ENCODE measurements around the gene PARVG.

The PARVG gene

GRCh38 chr22:44185237-44186120, 4.8 kb downstream of the PARVG start:
- no peak overlapping the region for H3K27ac ChIP-seq (ENCODE audit: low read length)
- no peak for DNase-seq
- H3K4me3 ChIP-seq (ENCODE audit: low read length) = no peak overlapping the region
- H3K4me1 ChIP-seq (ENCODE audit: low read length) = 0 out of 2 replicates have a peak, but pooled peaks cover 8% of the 10 kb centered on the region
- no peaks in the 10 kb centered on the region for H3K36me3 ChIP-seq (replicated peaks; ENCODE audit: insufficient read depth, low read length)
- no peak overlapping the region for H3K4me2 ChIP-seq (ENCODE audit: low read depth, low read length)
- H3K9ac ChIP-seq (ENCODE audit: low read length) = no peak overlapping the region
- H4K20me1 ChIP-seq (ENCODE audit: insufficient read depth, low read length) = no peaks in the 10 kb centered on the region
- H3K27me3 ChIP-seq (replicated peaks; ENCODE audit: insufficient read depth, low read length) = peaks cover 8% of the 10 kb centered on the region
- no peak overlapping the region for H2AFZ ChIP-seq (ENCODE audit: low read length)
- H3K9me3 ChIP-seq (replicated peaks; ENCODE audit: insufficient read depth, low read length) = no peaks in the 10 kb centered on the region
- TF ChIP-seq CTCF (IDR thresholded peaks at IDR 0.05; ENCODE audit: low read length) = no peak
- no peak for TF ChIP-seq EZH2phosphoT487 (IDR thresholded peaks at IDR 0.05; ENCODE audit: low read length)
- TF ChIP-seq EZH2 (optimal IDR thresholded peaks at IDR 0.05; ENCODE audit: low read depth, low read length) = no peak
- no peaks in the 10 kb centered on the region for H3K9me2 ChIP-seq (replicated peaks; ENCODE audit: insufficient read depth, low read length)
- no peaks in the 10 kb centered on the region; the same call in 1 of the 2 replicates for H3F3A ChIP-seq (ENCODE audit: insufficient read depth, low read length)
- H3K79me2 ChIP-seq (ENCODE audit: low read length) = no peaks in the 10 kb centered on the region

DNA sequence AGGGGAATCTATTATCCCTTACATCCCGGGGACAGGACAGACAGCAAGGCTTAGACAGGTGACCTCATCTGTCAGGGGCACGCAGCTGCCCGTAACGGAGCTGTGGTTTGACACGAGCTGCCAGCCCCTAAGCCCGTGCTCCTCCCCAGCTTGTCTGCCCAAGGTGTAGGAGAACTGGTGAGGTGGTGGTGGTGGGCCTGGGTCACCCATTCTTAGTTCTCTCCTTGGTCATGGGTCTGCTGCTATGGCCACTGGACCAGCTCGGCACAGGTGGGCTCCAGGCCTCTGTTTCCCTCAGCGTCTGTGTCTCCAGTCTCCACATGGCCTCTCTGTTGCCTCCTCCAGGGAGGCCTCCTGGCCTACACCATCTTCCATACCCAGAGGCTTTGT, 5.4 kb downstream of the PARVG start:
- Histone ChIP-seq H3K36me3 (replicated peaks; ENCODE audit: insufficient read depth, low read length) (no peaks in the 10 kb centered on the region), H3K4me2 (ENCODE audit: low read depth, low read length) (no peak overlapping the region), H3K79me2 (ENCODE audit: low read length) (no peaks in the 10 kb centered on the region), H3K9ac (ENCODE audit: low read length) (no peak overlapping the region), H3F3A (ENCODE audit: insufficient read depth, low read length) (no peaks in the 10 kb centered on the region), H3K27ac (ENCODE audit: low read length) (no peak overlapping the region), H3K4me3 (ENCODE audit: low read length) (no peak overlapping the region), H3K9me2 (replicated peaks; ENCODE audit: insufficient read depth, low read length) (no peaks in the 10 kb centered on the region), H4K20me1 (ENCODE audit: insufficient read depth, low read length) (no peaks in the 10 kb centered on the region), H2AFZ (ENCODE audit: low read length) (no peak overlapping the region), H3K9me3 (replicated peaks; ENCODE audit: insufficient read depth, low read length) (no peaks in the 10 kb centered on the region), H3K4me1 (ENCODE audit: low read length) (0 out of 2 replicates have a peak, but pooled peaks cover 3% of the 10 kb centered on the region), H3K27me3 (replicated peaks; ENCODE audit: insufficient read depth, low read length) (peaks cover 15% of the 10 kb centered on the region)
- no peak for TF ChIP-seq CTCF (IDR thresholded peaks at IDR 0.05; ENCODE audit: low read length)
- TF ChIP-seq EZH2phosphoT487 (IDR thresholded peaks at IDR 0.05; ENCODE audit: low read length) = no peak
- no peak for TF ChIP-seq EZH2 (optimal IDR thresholded peaks at IDR 0.05; ENCODE audit: low read depth, low read length)
- DNase-seq = no peak

- H2AFZ ChIP-seq (ENCODE audit: low read length) = no peak overlapping the region
- H3K36me3 ChIP-seq (replicated peaks; ENCODE audit: insufficient read depth, low read length) = no peaks in the 10 kb centered on the region
- H3K27me3 ChIP-seq (replicated peaks; ENCODE audit: insufficient read depth, low read length) = peaks cover 16% of the 10 kb centered on the region
- DNase-seq = no peak
- H3K4me3 ChIP-seq (ENCODE audit: low read length) = no peak overlapping the region
- no peaks in the 10 kb centered on the region for H3K9me3 ChIP-seq (replicated peaks; ENCODE audit: insufficient read depth, low read length)
- 0 out of 2 replicates have a peak, but pooled peaks cover 3% of the 10 kb centered on the region for H3K4me1 ChIP-seq (ENCODE audit: low read length)
- H3K9me2 ChIP-seq (replicated peaks; ENCODE audit: insufficient read depth, low read length) = no peaks in the 10 kb centered on the region
- no peaks in the 10 kb centered on the region for H4K20me1 ChIP-seq (ENCODE audit: insufficient read depth, low read length)
- TF ChIP-seq CTCF (IDR thresholded peaks at IDR 0.05; ENCODE audit: low read length) (no peak), EZH2 (optimal IDR thresholded peaks at IDR 0.05; ENCODE audit: low read depth, low read length) (no peak), EZH2phosphoT487 (IDR thresholded peaks at IDR 0.05; ENCODE audit: low read length) (no peak)
- H3K79me2 ChIP-seq (ENCODE audit: low read length) = no peaks in the 10 kb centered on the region
- no peak overlapping the region for H3K9ac ChIP-seq (ENCODE audit: low read length)
- no peaks in the 10 kb centered on the region for H3F3A ChIP-seq (ENCODE audit: insufficient read depth, low read length)
- H3K4me2 ChIP-seq (ENCODE audit: low read depth, low read length) = no peak overlapping the region
- H3K27ac ChIP-seq (ENCODE audit: low read length) = no peak overlapping the region
Observed at GRCh38 chr22:44186737-44187136, 6.0 kb downstream of the PARVG start.
